ENCODE data around the gene KRTAP4-8. TPM values are rescaled to one million over a fixed set of nuclear protein-coding genes. Genes with fewer than 3 reads are reported as not detected.

The KRTAP4-8 gene
- total RNA-seq (2016; rRNA removed; fragmentation: Illumina TruSeq; extraction: Trizol) = not detected in 2 replicates
- not detected in 2 replicates for total RNA-seq (2016; cell fraction: cytosol; rRNA removed; fragmentation: Illumina TruSeq; extraction: Trizol; ENCODE audit: low read depth)
- total RNA-seq (2016; cell fraction: insoluble cytoplasmic fraction; rRNA removed; fragmentation: Illumina TruSeq; extraction: Trizol) = not detected in 2 replicates
- not detected in 2 replicates for total RNA-seq (2016; cell fraction: membrane; rRNA removed; fragmentation: Illumina TruSeq; extraction: Trizol)
- not detected in 2 replicates for total RNA-seq (2016; cell fraction: nucleus; rRNA removed; fragmentation: Illumina TruSeq; extraction: Trizol)
- not detected in 2 replicates for polyA plus RNA-seq (2011; rRNA removed)
- polyA plus RNA-seq (2011; cell fraction: cytosol; rRNA removed) = not detected in 2 replicates
- polyA plus RNA-seq (2011; cell fraction: nucleus; rRNA removed) = not detected in 2 replicates
- polyA plus RNA-seq (2012) = not detected in 2 replicates
- polyA plus RNA-seq (2016; cell fraction: cytosol; fragmentation: Illumina TruSeq; extraction: Trizol; ENCODE audit: low read depth) = not detected in 2 replicates
- polyA plus RNA-seq (2016; cell fraction: insoluble cytoplasmic fraction; fragmentation: Illumina TruSeq; extraction: Trizol; ENCODE audit: low read depth) = not detected in 2 replicates
- not detected in 2 replicates for polyA plus RNA-seq (2016; cell fraction: membrane; fragmentation: Illumina TruSeq; extraction: Trizol; ENCODE audit: low read depth)
- polyA plus RNA-seq (2016; cell fraction: nucleus; fragmentation: Illumina TruSeq; extraction: Trizol; ENCODE audit: insufficient read depth, low read depth) = not detected in 2 replicates
- not detected in 2 replicates for polyA minus RNA-seq (2011; rRNA and poly(A)+ RNA removed; ENCODE audit: low replicate concordance)
- not detected in 2 replicates for polyA minus RNA-seq (2011; cell fraction: cytosol; rRNA and poly(A)+ RNA removed)
- polyA minus RNA-seq (2011; cell fraction: nucleus; rRNA and poly(A)+ RNA removed) = not detected in 2 replicates
- not detected for Bru-seq, nascent RNA
- BruChase-seq, experiment 1, labeled RNA remaining after a 6-hour chase = not detected
- BruChase-seq, experiment 2, labeled RNA remaining after a 2-hour chase = not detected
- long read RNA-seq, experiment 1 = 0 reads
- long read RNA-seq, experiment 2 = 0 reads

DNA sequence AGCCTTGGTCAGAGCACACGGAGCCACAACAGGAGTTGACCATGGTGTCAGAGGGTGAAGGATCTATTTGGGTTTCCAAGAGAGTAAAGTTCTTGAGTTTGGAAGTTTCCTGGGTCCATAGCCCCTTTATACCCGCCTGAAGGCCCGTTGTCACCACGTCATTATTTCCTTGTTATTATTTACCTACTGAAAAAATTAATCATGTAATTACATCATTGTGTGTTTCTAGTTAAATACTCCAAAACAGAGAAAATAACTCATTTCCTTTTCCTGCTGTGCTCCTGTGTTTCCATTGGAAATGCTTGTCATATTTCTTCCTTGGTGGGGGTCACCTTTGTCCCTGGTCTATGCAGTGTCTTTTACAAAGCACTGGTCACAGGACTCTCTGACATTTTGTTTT is at the start of gene KRTAP4-8:
TSS of gene KRTAP4-8 (minus strand) at position 101 of the 400 bp plus-strand sequence. CDS start at position 43, 58 bp downstream.
- TF ChIP-seq ZNF570 (CRISPR knock-in tag; IDR thresholded peaks at IDR 0.05; ENCODE audit: borderline replicate concordance) (no peak), ZNF556 (CRISPR knock-in tag; IDR thresholded peaks at IDR 0.05; ENCODE audit: borderline replicate concordance) (no peak), ZNF549 (CRISPR knock-in tag; IDR thresholded peaks at IDR 0.05) (no peak), ZNF775 (CRISPR knock-in tag; IDR thresholded peaks at IDR 0.05; ENCODE audit: borderline replicate concordance) (no peak), ZNF30 (CRISPR knock-in tag; IDR thresholded peaks at IDR 0.05) (no peak), ELF3 (CRISPR knock-in tag; IDR thresholded peaks at IDR 0.05) (no peak), TCF12 (IDR thresholded peaks at IDR 0.05) (no peak), TCF12 (CRISPR knock-in tag; IDR thresholded peaks at IDR 0.05) (no peak), ZNF350 (CRISPR knock-in tag; IDR thresholded peaks at IDR 0.05; ENCODE audit: borderline replicate concordance, low read depth) (no peak)
- TF ChIP-seq, protein P1, sequence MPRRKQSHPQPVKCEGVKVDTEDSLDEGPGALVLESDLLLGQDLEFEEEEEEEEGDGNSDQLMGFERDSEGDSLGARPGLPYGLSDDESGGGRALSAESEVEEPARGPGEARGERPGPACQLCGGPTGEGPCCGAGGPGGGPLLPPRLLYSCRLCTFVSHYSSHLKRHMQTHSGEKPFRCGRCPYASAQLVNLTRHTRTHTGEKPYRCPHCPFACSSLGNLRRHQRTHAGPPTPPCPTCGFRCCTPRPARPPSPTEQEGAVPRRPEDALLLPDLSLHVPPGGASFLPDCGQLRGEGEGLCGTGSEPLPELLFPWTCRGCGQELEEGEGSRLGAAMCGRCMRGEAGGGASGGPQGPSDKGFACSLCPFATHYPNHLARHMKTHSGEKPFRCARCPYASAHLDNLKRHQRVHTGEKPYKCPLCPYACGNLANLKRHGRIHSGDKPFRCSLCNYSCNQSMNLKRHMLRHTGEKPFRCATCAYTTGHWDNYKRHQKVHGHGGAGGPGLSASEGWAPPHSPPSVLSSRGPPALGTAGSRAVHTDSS (CRISPR knock-in tag; conservative IDR thresholded peaks at IDR 0.05) = no peak
- TF ChIP-seq, protein P2, sequence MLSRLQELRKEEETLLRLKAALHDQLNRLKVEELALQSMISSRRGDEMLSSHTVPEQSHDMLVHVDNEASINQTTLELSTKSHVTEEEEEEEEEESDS (CRISPR knock-in tag; IDR thresholded peaks at IDR 0.05; ENCODE audit: borderline replicate concordance) = no peak
- TF ChIP-seq, protein P3, sequence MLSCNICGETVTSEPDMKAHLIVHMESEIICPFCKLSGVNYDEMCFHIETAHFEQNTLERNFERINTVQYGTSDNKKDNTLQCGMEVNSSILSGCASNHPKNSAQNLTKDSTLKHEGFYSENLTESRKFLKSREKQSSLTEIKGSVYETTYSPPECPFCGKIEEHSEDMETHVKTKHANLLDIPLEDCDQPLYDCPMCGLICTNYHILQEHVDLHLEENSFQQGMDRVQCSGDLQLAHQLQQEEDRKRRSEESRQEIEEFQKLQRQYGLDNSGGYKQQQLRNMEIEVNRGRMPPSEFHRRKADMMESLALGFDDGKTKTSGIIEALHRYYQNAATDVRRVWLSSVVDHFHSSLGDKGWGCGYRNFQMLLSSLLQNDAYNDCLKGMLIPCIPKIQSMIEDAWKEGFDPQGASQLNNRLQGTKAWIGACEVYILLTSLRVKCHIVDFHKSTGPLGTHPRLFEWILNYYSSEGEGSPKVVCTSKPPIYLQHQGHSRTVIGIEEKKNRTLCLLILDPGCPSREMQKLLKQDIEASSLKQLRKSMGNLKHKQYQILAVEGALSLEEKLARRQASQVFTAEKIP (CRISPR knock-in tag; IDR thresholded peaks at IDR 0.05; ENCODE audit: borderline replicate concordance) = no peak
- in situ Hi-C loops (cut with HindIII; ENCODE audit: extremely low pct_ligation_motif_present, low pct_unique_long_range_greater_than_20kb) (no loop called here), intact Hi-C loops (cut with micrococcal nuclease; ENCODE audit: unreplicated experiment) (no loop called here)
- no peak for DNase-seq (ENCODE audit: low spot score)
- no TSS peak for BruUV-seq (replicated peaks)
- Histone ChIP-seq H3K27me3 (ENCODE audit: control insufficient read depth in 1 of 2, insufficient read depth in 2 of 2, low read length in 2 of 2) (peaks cover 0 to 11% of the 10 kb centered on the region in 2 experiments; a peak in 2 of 5 replicates), H4K20me1 (ENCODE audit: insufficient read depth, low read length) (no peaks in the 10 kb centered on the region), H3K9ac (ENCODE audit: insufficient read depth, low read depth, low read length) (no peak within 1 kb of the TSS), H3K4me1 (ENCODE audit: insufficient read depth, low read length) (no peaks in the 10 kb centered on the region), H3K36me3 (replicated peaks in 1 of 2; ENCODE audit: control insufficient read depth in 1 of 2, insufficient read depth in 2 of 2, low read length in 2 of 2) (no peaks in the 10 kb centered on the region), H3K27ac (ENCODE audit: extremely low read length, insufficient read depth, low read length) (no peak within 1 kb of the TSS), H3K4me2 (ENCODE audit: low read depth, low read length) (no peak within 1 kb of the TSS), H2AFZ (ENCODE audit: low read length) (no peak within 1 kb of the TSS), H3K79me2 (ENCODE audit: insufficient read depth, low read length) (no peaks in the 10 kb centered on the region), H3K9me3 (ENCODE audit: low read length) (no peaks in the 10 kb centered on the region), H3K4me3 (replicated peaks in 1 of 3; ENCODE audit: insufficient read depth in 1 of 3, low read depth in 2 of 3, low read length in 3 of 3) (no peak within 1 kb of the TSS)
- 6% methylated on average over 4 of the region's 4 CpGs for WGBS (ENCODE audit: low lambda C conversion rate)
- FAIRE-seq = no peak
- POLR2A ChIA-PET = no interaction called here
- no peak for ATAC-seq
- CTCF ChIA-PET (ENCODE audit: low intra/inter-chr PET ratio, low total read pairs) = no interaction called here

All from HepG2 (cell line).